ENCODE results near the gene NMNAT2.
A peak's percentile ranks its signal among the peaks of the same experiment; 100 is the strongest.

Gene NMNAT2

GRCh38 chr1:183300395-183300794 lies 117.8 kb downstream of the NMNAT2 start:
- TF ChIP-seq CTCF (IDR thresholded peaks at IDR 0.05; ENCODE audit: low read depth, low read length) = no peak
- DNase-seq (ENCODE audit: low read depth, low spot score) = no peak
- H3K4me3 ChIP-seq (ENCODE audit: low read depth, low read length) = no peak overlapping the region
- in situ Hi-C loops (cut with HindIII; ENCODE audit: low sequenced_read_pairs) = no loop called here

GRCh38 chr1:183296782-183297181 lies 121.4 kb downstream of the NMNAT2 start:
- TF ChIP-seq CTCF (IDR thresholded peaks at IDR 0.05; ENCODE audit: low read depth, low read length) = no peak
- DNase-seq (ENCODE audit: low read depth, low spot score) = no peak
- in situ Hi-C loops (cut with HindIII; ENCODE audit: low sequenced_read_pairs) = no loop called here
- no peak overlapping the region for H3K4me3 ChIP-seq (ENCODE audit: low read depth, low read length)

GRCh38 chr1:183295521-183295920 lies 122.7 kb downstream of the NMNAT2 start:
- in situ Hi-C loops (cut with HindIII; ENCODE audit: low sequenced_read_pairs) = no loop called here
- no peak for TF ChIP-seq CTCF (IDR thresholded peaks at IDR 0.05; ENCODE audit: low read depth, low read length)
- DNase-seq (ENCODE audit: low read depth, low spot score) = no peak
- H3K4me3 ChIP-seq (ENCODE audit: low read depth, low read length) = no peak overlapping the region

GRCh38 chr1:183293876-183294275 lies 124.3 kb downstream of the NMNAT2 start:
- no peak for DNase-seq (ENCODE audit: low read depth, low spot score)
- H3K4me3 ChIP-seq (ENCODE audit: low read depth, low read length) = no peak overlapping the region
- TF ChIP-seq CTCF (IDR thresholded peaks at IDR 0.05; ENCODE audit: low read depth, low read length) = no peak
- in situ Hi-C loops (cut with HindIII; ENCODE audit: low sequenced_read_pairs) = no loop called here

GRCh38 chr1:183293241-183293640 lies 124.9 kb downstream of the NMNAT2 start:
- no peak for TF ChIP-seq CTCF (IDR thresholded peaks at IDR 0.05; ENCODE audit: low read depth, low read length)
- DNase-seq (ENCODE audit: low read depth, low spot score) = no peak
- in situ Hi-C loops (cut with HindIII; ENCODE audit: low sequenced_read_pairs) = no loop called here
- H3K4me3 ChIP-seq (ENCODE audit: low read depth, low read length) = no peak overlapping the region

GRCh38 chr1:183291802-183292514 lies 126.2 kb downstream of the NMNAT2 start:
- in situ Hi-C loops (cut with HindIII; ENCODE audit: low sequenced_read_pairs) = no loop called here
- TF ChIP-seq CTCF (IDR thresholded peaks at IDR 0.05; ENCODE audit: low read depth, low read length) = no peak
- DNase-seq (ENCODE audit: low read depth, low spot score) = peak; percentile 62
- no peak overlapping the region for H3K4me3 ChIP-seq (ENCODE audit: low read depth, low read length)
